Right lobe of liver (tissue), 4 donors: ENCODE measurements around the gene CCDC179.

ENCODE experiments used
- POLR2A ChIP-seq: fragments of 450-650 bp; IDR thresholded peaks from one replicate; pipeline ENCODE4 v1.6.1; 2017; ENCODE audit warnings: antibody characterized with exemption, mild to moderate bottlenecking
- TF ChIP-seq, protein P1 (sequence below), 4 donors: fragments of 200-600 bp in 3 of 4; fragments of 450-650 bp in 1 of 4; IDR thresholded peaks; one replicate each; pipeline versions ENCODE4 v1.5.1 to v1.8.0; 2016 to 2022; ENCODE audit warnings: antibody characterized with exemption in 4 of 4, mild to moderate bottlenecking in 2 of 4
- donor health status: DM: no; HTN: no; CAD: no.
- donor health status: DM: no; HTN: no; CAD: no.
- donor health status: DM: no; HTN: yes; CAD: no.

DNA sequence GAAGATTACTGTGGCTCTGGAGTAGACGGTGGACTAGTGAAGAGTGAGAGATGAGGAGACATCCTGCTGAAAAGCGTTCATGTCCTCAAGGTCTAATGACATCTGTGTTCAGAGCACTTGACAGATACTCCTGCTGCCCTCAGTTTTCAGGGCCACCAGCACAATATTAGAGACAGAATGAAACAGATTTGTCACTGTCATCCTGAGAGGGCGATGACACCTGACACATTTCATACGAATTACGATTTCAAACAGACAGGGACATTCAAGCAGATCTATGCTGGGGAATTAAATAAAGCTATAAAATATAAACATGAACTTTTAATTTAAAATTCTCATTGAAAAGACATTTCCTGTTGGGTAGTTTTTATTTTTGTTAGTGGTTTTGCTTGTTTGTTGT lies 59.8 kb downstream of the CCDC179 start:
- TF ChIP-seq, protein P1, sequence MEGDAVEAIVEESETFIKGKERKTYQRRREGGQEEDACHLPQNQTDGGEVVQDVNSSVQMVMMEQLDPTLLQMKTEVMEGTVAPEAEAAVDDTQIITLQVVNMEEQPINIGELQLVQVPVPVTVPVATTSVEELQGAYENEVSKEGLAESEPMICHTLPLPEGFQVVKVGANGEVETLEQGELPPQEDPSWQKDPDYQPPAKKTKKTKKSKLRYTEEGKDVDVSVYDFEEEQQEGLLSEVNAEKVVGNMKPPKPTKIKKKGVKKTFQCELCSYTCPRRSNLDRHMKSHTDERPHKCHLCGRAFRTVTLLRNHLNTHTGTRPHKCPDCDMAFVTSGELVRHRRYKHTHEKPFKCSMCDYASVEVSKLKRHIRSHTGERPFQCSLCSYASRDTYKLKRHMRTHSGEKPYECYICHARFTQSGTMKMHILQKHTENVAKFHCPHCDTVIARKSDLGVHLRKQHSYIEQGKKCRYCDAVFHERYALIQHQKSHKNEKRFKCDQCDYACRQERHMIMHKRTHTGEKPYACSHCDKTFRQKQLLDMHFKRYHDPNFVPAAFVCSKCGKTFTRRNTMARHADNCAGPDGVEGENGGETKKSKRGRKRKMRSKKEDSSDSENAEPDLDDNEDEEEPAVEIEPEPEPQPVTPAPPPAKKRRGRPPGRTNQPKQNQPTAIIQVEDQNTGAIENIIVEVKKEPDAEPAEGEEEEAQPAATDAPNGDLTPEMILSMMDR (IDR thresholded peaks at IDR 0.05), result no peak
- no peak for TF ChIP-seq POLR2A
